H1 (cell line): ENCODE results near the gene CIZ1. TPM values are rescaled to one million over a fixed set of nuclear protein-coding genes. Genes with fewer than 3 reads are reported as not detected.

Experiments
- CTCF ChIA-PET: fragments of 300-600 bp; sonication (Branson Sonifier 250); formaldehyde crosslinking; loops from one replicate; lab custom pipeline; 2021; ENCODE audit not compliant: partially characterized antibody; lab: Charles Lee
- POLR2A ChIA-PET: fragments of 300-600 bp; sonication (Branson Sonifier 250); formaldehyde crosslinking; loops from one replicate; lab custom pipeline; 2021; ENCODE audit warnings: inconsistent platforms; ENCODE audit not compliant: partially characterized antibody; lab: Charles Lee
- DNase-seq, 2 experiments: peaks; one replicate each; pipeline versions ENCODE4 v3.0.0 to v3.0.0-alpha.2; 2010 to 2022; ENCODE audit warnings: low spot score in 2 of 2, low read depth in 1 of 2, mixed read lengths in 1 of 2
- FAIRE-seq: peaks from 2 replicates; lab custom pipeline; 2011; peaks lifted over from hg19 to GRCh38; lab: Jason Lieb, UNC
- H2AFZ ChIP-seq: 2 replicates; pipeline ENCODE4 v1.8.1; 2012; ENCODE audit warnings: low read length, inconsistent platforms
- H2AK5ac ChIP-seq: 2 replicates; pipeline ENCODE4 v1.6.1; 2013; ENCODE audit warnings: low read depth, low read length
- H2BK120ac ChIP-seq: replicated peaks from 2 replicates; pipeline ENCODE3; 2013; ENCODE audit warnings: low read depth, low read length, inconsistent platforms
- H2BK12ac ChIP-seq: 2 replicates; pipeline ENCODE4 v1.6.1; 2013; ENCODE audit warnings: low read depth, low read length
- H2BK15ac ChIP-seq: 2 replicates; pipeline ENCODE4 v1.6.1; 2013; ENCODE audit warnings: low read length
- H2BK20ac ChIP-seq: 2 replicates; pipeline ENCODE4 v1.6.1; 2013; ENCODE audit warnings: low read length
- H2BK5ac ChIP-seq: 2 replicates; pipeline ENCODE4 v1.6.1; 2013; ENCODE audit warnings: low read depth, low read length
- H3K14ac ChIP-seq: 2 replicates; pipeline ENCODE4 v1.6.1; 2013; ENCODE audit warnings: inconsistent platforms; ENCODE audit not compliant: insufficient read length
- H3K18ac ChIP-seq: 2 replicates; pipeline ENCODE4 v1.6.1; 2013; ENCODE audit warnings: low read length; ENCODE audit errors: extremely low read depth
- H3K23ac ChIP-seq: 2 replicates; pipeline ENCODE4 v1.6.1; 2013; ENCODE audit warnings: inconsistent platforms; ENCODE audit not compliant: insufficient read length
- H3K23me2 ChIP-seq: 2 replicates; pipeline ENCODE4 v1.6.1; 2013; ENCODE audit warnings: low read depth, low read length
- H3K27ac ChIP-seq: 2 replicates; pipeline ENCODE4 v1.6.1; 2011; ENCODE audit warnings: low read depth, low read length, inconsistent platforms
- H3K27me3 ChIP-seq, 4 experiments: replicated peaks in 1 of 4; 1 replicate in 1 of 4; 2 replicates in 3 of 4; pipeline versions ENCODE4 v1.6.1 to v1.8.1; 2011 to 2013; ENCODE audit warnings: low read length in 3 of 4, mild to moderate bottlenecking in 3 of 4, inconsistent platforms in 2 of 4, mixed read lengths in 2 of 4, moderate library complexity in 1 of 4; ENCODE audit not compliant: control insufficient read depth in 3 of 4, insufficient read depth in 3 of 4; ENCODE audit errors: extremely low read depth in 1 of 4
- H3K36me3 ChIP-seq, 4 experiments: 2 replicates each; pipeline versions ENCODE4 v1.6.1 to v1.8.1; 2011 to 2013; ENCODE audit warnings: mild to moderate bottlenecking in 4 of 4, low read length in 3 of 4, moderate library complexity in 2 of 4, control low read depth in 1 of 4, inconsistent platforms in 1 of 4; ENCODE audit not compliant: insufficient read depth in 4 of 4, control insufficient read depth in 2 of 4
- H3K4ac ChIP-seq: replicated peaks from 2 replicates; pipeline ENCODE3; 2013; ENCODE audit warnings: low read length, low read depth, mixed read lengths, inconsistent platforms; ENCODE audit not compliant: insufficient read length
- H3K4me1 ChIP-seq, 4 experiments: replicated peaks in 1 of 4; 1 replicate in 1 of 4; 2 replicates in 3 of 4; pipeline versions ENCODE4 v1.6.1 to v1.8.1; 2011 to 2013; ENCODE audit warnings: low read length in 3 of 4, inconsistent platforms in 2 of 4, mixed read lengths in 1 of 4; ENCODE audit not compliant: insufficient read depth in 4 of 4, control insufficient read depth in 3 of 4
- H3K4me2 ChIP-seq, 2 experiments: 2 replicates each; pipeline versions ENCODE4 v1.6.1 to v1.8.1; 2011 to 2013; ENCODE audit warnings: low read depth in 2 of 2, low read length in 2 of 2, control low read depth in 1 of 2, inconsistent platforms in 1 of 2, mild to moderate bottlenecking in 1 of 2; ENCODE audit not compliant: insufficient read depth in 1 of 2
- H3K4me3 ChIP-seq, 4 experiments: fragments of 200-600, 300-600 bp in 1 of 4; sonication (generic), shearing (Covaris generic), sonication (Bioruptor Twin) in 1 of 4; 2 replicates each; pipeline versions ENCODE4 v1.5.1 to v1.8.1; 2011 to 2016; ENCODE audit warnings: low read length in 4 of 4, low read depth in 3 of 4, control low read depth in 2 of 4, inconsistent platforms in 2 of 4, mild to moderate bottlenecking in 2 of 4, mixed read lengths in 1 of 4, moderate library complexity in 1 of 4; ENCODE audit not compliant: insufficient read depth in 2 of 4; ENCODE audit errors: extremely low read depth in 1 of 4
- H3K56ac ChIP-seq: replicated peaks from 2 replicates; pipeline ENCODE3; 2013; ENCODE audit warnings: low read depth, mild to moderate bottlenecking, mixed read lengths, low read length, inconsistent platforms; ENCODE audit not compliant: insufficient read length
- H3K79me1 ChIP-seq: 2 replicates; pipeline ENCODE4 v1.6.1; 2013; ENCODE audit warnings: low read depth, low read length, control low read depth
- H3K79me2 ChIP-seq, 2 experiments: 2 replicates each; pipeline versions ENCODE4 v1.6.1 to v1.8.1; 2012 to 2013; ENCODE audit warnings: low read length in 2 of 2, mild to moderate bottlenecking in 2 of 2, inconsistent platforms in 1 of 2; ENCODE audit not compliant: insufficient read depth in 2 of 2, control insufficient read depth in 1 of 2
- H3K9ac ChIP-seq, 4 experiments: replicated peaks in 1 of 4; 1 replicate in 1 of 4; 2 replicates in 3 of 4; pipeline versions ENCODE4 v1.6.1 to v1.8.1; 2011 to 2013; ENCODE audit warnings: low read depth in 3 of 4, low read length in 3 of 4, control low read depth in 2 of 4, mild to moderate bottlenecking in 2 of 4, moderate library complexity in 2 of 4, inconsistent platforms in 1 of 4; ENCODE audit errors: extremely low read depth in 1 of 4
- H3K9me3 ChIP-seq, 2 experiments: 2 replicates each; pipeline versions ENCODE4 v1.6.1 to v1.8.1; 2012 to 2013; ENCODE audit warnings: mild to moderate bottlenecking in 2 of 2, moderate library complexity in 2 of 2, control low read depth in 1 of 2, inconsistent platforms in 1 of 2, low read depth in 1 of 2, low read length in 1 of 2, mixed read lengths in 1 of 2; ENCODE audit not compliant: insufficient read depth in 2 of 2
- H4K20me1 ChIP-seq, 2 experiments: replicated peaks in 1 of 2; 2 replicates each; pipeline versions ENCODE3 to v1.8.1; 2011 to 2013; ENCODE audit warnings: inconsistent platforms in 2 of 2, low read length in 2 of 2, mild to moderate bottlenecking in 1 of 2; ENCODE audit not compliant: insufficient read depth in 2 of 2, control insufficient read depth in 1 of 2
- H4K5ac ChIP-seq: 2 replicates; pipeline ENCODE4 v1.6.1; 2013; ENCODE audit warnings: low read length, low read depth, mixed read lengths, inconsistent platforms; ENCODE audit not compliant: insufficient read length
- H4K8ac ChIP-seq: 2 replicates; pipeline ENCODE4 v1.8.0; 2013; ENCODE audit warnings: mild to moderate bottlenecking, moderate library complexity, low read length, inconsistent platforms; ENCODE audit not compliant: insufficient read depth; ENCODE audit errors: extremely low read depth
- H4K91ac ChIP-seq: replicated peaks from 2 replicates; pipeline ENCODE3; 2013; ENCODE audit warnings: low read length, mixed read lengths, inconsistent platforms; ENCODE audit not compliant: insufficient read length
- KDM1A ChIP-seq: fragments of 200-600, 300-600 bp; sonication (generic); IDR thresholded peaks from 2 replicates; pipeline ENCODE4 v1.7.1; 2016; ENCODE audit warnings: mild to moderate bottlenecking, low read length, borderline replicate concordance
- SAP30 ChIP-seq: fragments of 300-600 bp; sonication (generic); IDR thresholded peaks from 2 replicates; pipeline ENCODE4 v1.7.1; 2012; ENCODE audit warnings: low read length, moderate library complexity, mild to moderate bottlenecking, inconsistent platforms; ENCODE audit not compliant: insufficient read depth, insufficient replicate concordance
- WGBS, 2 experiments: shearing (Covaris generic) in 1 of 2; methylation state at CpG; one replicate each; pipeline versions ENCODE4 v1.1.6 to v1.1.7; 2013 to 2015; ENCODE audit warnings: low lambda C conversion rate in 2 of 2, mixed read lengths in 2 of 2, inconsistent platforms in 1 of 2, low coverage in 1 of 2, missing lambda C conversion rate in 1 of 2; ENCODE audit not compliant: insufficient replicate concordance in 2 of 2, insufficient coverage in 1 of 2, insufficient read length in 1 of 2; ENCODE audit errors: extremely low coverage in 1 of 2, missing lambda C conversion rate in 1 of 2; 5-methylcytosine and 5-hydroxymethylcytosine counted together
- polyA plus RNA-seq, 7 experiments: library from polyadenylated mRNA; depleted of rRNA in 3 of 7; stranded (reverse) in 5 of 7; unstranded in 2 of 7; fragments of >200 nt in 5 of 7; fragments of 200-250 nt in 2 of 7; gene quantifications; 1 replicate in 5 of 7; 2 replicates in 1 of 7; 4 replicates in 1 of 7; pipeline versions ENCODE4 v1.2.1 to v1.2.3, GENCODE V29; 2011 to 2013; ENCODE audit warnings: missing spikeins in 2 of 7, mixed read lengths in 2 of 7
- total RNA-seq: library from RNA; stranded (reverse); fragmentation: NEBNext Ultra II Directional; extraction: Animal tissue kit (Norgen Biotek cat#: 25700); gene quantifications from 2 replicates; pipeline ENCODE4 v1.2.1, GENCODE V29; 2021

The CIZ1 gene
- total and polyA plus RNA-seq, 2 of the 8 experiments (the other 6 are each of a cell fraction or from before 2014, with no cell fraction given) = 66.0 to 107 TPM

- Histone ChIP-seq H3K14ac (no peak overlapping the region), H3K4ac (no peak overlapping the region), H4K8ac (no peak overlapping the region), H3K4me1 (peaks cover 0 to 12% (median 5%) of the 10 kb centered on the region in 4 experiments; a peak in 5 of 7 replicates), H2BK20ac (no peak overlapping the region), H3K79me2 (no peaks in the 10 kb centered on the region; a peak in 1 of 4 replicates), H2AK5ac (no peak overlapping the region), H4K5ac (no peak overlapping the region), H3K9ac (no peak overlapping the region; a peak in 1 of 7 replicates), H3K27me3 (no peaks in the 10 kb centered on the region), H2BK120ac (no peak overlapping the region), H2BK15ac (no peak overlapping the region), H3K79me1 (no peaks in the 10 kb centered on the region; the same call in none of the 2 replicates), H3K9me3 (no peaks in the 10 kb centered on the region), H3K27ac (no peak overlapping the region)
- POLR2A ChIA-PET = interaction anchor here (1.3 to 2.7 kb wide), 5 partner anchors 10 to 339 kb away, joined by 3 to 7 read pairs (median 4); partner anchors contain the start of genes DNM1 and SPTAN1
- WGBS, 2 experiments = 93% methylated on average over 12 of the region's 12 CpGs; no CpG with 5 or more reads in 1 of the 2 experiments
- FAIRE-seq = no peak
- TF ChIP-seq SAP30 (no peak), KDM1A (peak; percentile 64; the same call in 1 of the 2 replicates)
- TF ChIP-seq, all 59 proteins: peak for 1
- Histone ChIP-seq H3K4me3 (no peak overlapping the region), H3K18ac (no peak overlapping the region), H3K36me3 (no peaks in the 10 kb centered on the region), H3K56ac (no peak overlapping the region), H4K20me1 (peaks cover 1 to 8% of the 10 kb centered on the region in 2 experiments), H3K23me2 (0 out of 2 replicates have a peak, but pooled peaks cover 2% of the 10 kb centered on the region), H2BK12ac (no peak overlapping the region), H3K23ac (no peak overlapping the region), H2AFZ (no peak overlapping the region), H2BK5ac (no peak overlapping the region), H4K91ac (no peak overlapping the region), H3K4me2 (no peak overlapping the region)
- DNase-seq = no peak
- CTCF ChIA-PET = interaction anchor here (1.0 to 1.8 kb wide), 3 partner anchors 11 to 43 kb away, joined by 4 to 6 read pairs (median 4); no protein-coding TSS in a partner anchor
Measured at GRCh38 chr9:128213746-128214497, 22.6 kb upstream of the CIZ1 start.
